SK-N-SH treated with all-trans-retinoic acid at 6 μM for 48 hours (cell line): Measurements from ENCODE around the gene CASKIN1.

Source experiments
- ARNTL ChIP-seq: fragments of 450-650 bp; formaldehyde crosslinking; IDR thresholded peaks from 2 replicates; pipeline ENCODE4 v1.5.0; 2020; ENCODE audit warnings: low read depth, mild to moderate bottlenecking, moderate library complexity, borderline replicate concordance
- CSDC2 ChIP-seq: fragments of 250-450 bp; sonication (Bioruptor Pico); IDR thresholded peaks from 2 replicates; pipeline ENCODE4 v1.5.0; 2020; ENCODE audit warnings: mild to moderate bottlenecking, moderate library complexity
- GLIS3 ChIP-seq: fragments of 250-450 bp; sonication (Bioruptor Pico); IDR thresholded peaks from 2 replicates; pipeline ENCODE4 v1.5.0; 2020; ENCODE audit warnings: mild to moderate bottlenecking, moderate library complexity
- ISL1 ChIP-seq: fragments of 250-450 bp; sonication (Bioruptor Pico); IDR thresholded peaks from 2 replicates; pipeline ENCODE4 v2.1.2; 2022; ENCODE audit warnings: mild to moderate bottlenecking, moderate library complexity
- OSR1 ChIP-seq: fragments of 250-450 bp; sonication (Bioruptor Pico); IDR thresholded peaks from 2 replicates; pipeline ENCODE4 v1.8.0; 2022; ENCODE audit warnings: moderate library complexity, mild to moderate bottlenecking, inconsistent platforms
- RARB ChIP-seq: fragments of 250-450 bp; sonication (Bioruptor Pico); IDR thresholded peaks from 2 replicates; pipeline ENCODE4 v1.8.0; 2021; ENCODE audit warnings: mild to moderate bottlenecking, moderate library complexity
- TCF4 ChIP-seq: fragments of 250-450 bp; sonication (Bioruptor Pico); IDR thresholded peaks from 2 replicates; pipeline ENCODE4 v1.8.0; 2021; ENCODE audit warnings: mild to moderate bottlenecking, moderate library complexity, borderline replicate concordance
- ZC3H10 ChIP-seq: fragments of 250-450 bp; sonication (Bioruptor Pico); IDR thresholded peaks from 2 replicates; pipeline ENCODE4 v1.5.1; 2021; ENCODE audit warnings: mild to moderate bottlenecking, moderate library complexity
- ZFP3 ChIP-seq: fragments of 250-450 bp; sonication (Bioruptor Pico); IDR thresholded peaks from 2 replicates; pipeline ENCODE4 v1.5.0; 2020; ENCODE audit warnings: mild to moderate bottlenecking, moderate library complexity
- ZFP30 ChIP-seq: fragments of 450-650 bp; formaldehyde crosslinking; IDR thresholded peaks from 2 replicates; pipeline ENCODE4 v1.5.0; 2022; ENCODE audit warnings: mild to moderate bottlenecking, moderate library complexity
- ZNF565 ChIP-seq: fragments of 450-650 bp; formaldehyde crosslinking; conservative IDR thresholded peaks from 2 replicates; pipeline ENCODE4 v1.5.0; 2020; ENCODE audit warnings: low read depth, mild to moderate bottlenecking, moderate library complexity
- TF ChIP-seq, protein P1 (sequence below): fragments of 250-450 bp; sonication (Bioruptor Pico); IDR thresholded peaks from 2 replicates; pipeline ENCODE4 v1.8.0; 2020; ENCODE audit warnings: mild to moderate bottlenecking, moderate library complexity, borderline replicate concordance
- TF ChIP-seq, protein P2 (sequence below): fragments of 250-450 bp; sonication (Bioruptor Pico); IDR thresholded peaks from 2 replicates; pipeline ENCODE4 v1.5.1; 2020; ENCODE audit warnings: low read depth, mild to moderate bottlenecking, moderate library complexity
- TF ChIP-seq, protein P3 (sequence below): fragments of 250-450 bp; sonication (Bioruptor Pico); IDR thresholded peaks from 2 replicates; pipeline ENCODE4 v1.8.0; 2021; ENCODE audit warnings: low read depth, mild to moderate bottlenecking, moderate library complexity, borderline replicate concordance

DNA sequence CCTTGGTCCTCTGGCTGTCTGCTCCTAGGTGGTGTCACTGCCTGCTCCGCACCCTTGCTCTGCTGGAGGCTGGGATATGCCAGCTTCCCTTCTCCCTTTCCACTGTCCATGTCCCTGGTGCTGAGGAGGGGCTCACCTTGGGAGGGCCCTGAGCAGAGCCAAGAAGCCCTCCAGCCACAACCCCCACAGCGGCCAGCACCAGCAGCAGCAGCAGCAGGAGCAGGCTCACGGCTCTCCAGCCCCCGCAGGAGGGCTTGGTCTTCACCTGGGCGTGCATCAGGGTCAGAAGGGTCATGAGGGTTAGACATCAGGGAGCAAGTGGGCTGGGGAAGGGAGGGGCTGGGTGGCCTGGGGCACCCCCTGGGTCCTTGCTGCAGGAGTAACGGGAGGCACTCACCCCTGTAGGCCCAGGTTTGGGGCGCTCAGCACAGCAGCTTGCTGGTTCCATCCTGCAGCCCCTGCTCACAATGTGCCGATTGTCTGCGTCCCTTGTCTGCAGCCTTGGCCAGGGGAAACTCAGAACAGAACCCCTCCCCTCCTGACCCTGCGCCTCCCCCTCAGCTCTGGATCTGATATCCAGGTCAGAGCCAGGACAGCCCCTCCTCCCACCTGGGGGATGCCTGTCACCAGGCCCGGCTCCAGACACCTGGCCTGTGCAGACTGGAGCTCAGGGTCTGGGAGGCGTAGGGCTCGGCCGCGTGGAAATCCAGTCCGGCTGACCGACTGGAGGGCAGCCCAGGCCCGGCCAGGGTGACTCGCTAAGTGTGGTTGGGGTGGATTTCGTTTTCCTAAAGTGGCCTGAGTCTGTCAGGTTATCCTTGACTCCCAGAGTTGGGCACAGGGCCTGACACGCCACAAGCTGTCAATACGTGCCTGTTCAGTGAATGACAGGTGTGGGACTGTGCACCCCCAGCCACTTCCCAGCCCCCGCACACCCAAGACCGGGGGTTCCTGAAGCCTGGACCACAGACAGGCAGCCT is 14.3 kb upstream of the CASKIN1 start, which contains the start of gene BRICD5:
- TF ChIP-seq ARNTL (CRISPR knock-in tag) (no peak), CSDC2 (CRISPR knock-in tag) (no peak), ISL1 (CRISPR knock-in tag) (no peak), TCF4 (CRISPR knock-in tag) (no peak), OSR1 (no peak), ZFP3 (no peak), RARB (CRISPR knock-in tag) (no peak), GLIS3 (CRISPR knock-in tag) (no peak), ZC3H10 (CRISPR knock-in tag) (no peak), ZNF565 (CRISPR knock-in tag) (no peak), ZFP30 (CRISPR knock-in tag) (no peak)
- TF ChIP-seq, protein P1, sequence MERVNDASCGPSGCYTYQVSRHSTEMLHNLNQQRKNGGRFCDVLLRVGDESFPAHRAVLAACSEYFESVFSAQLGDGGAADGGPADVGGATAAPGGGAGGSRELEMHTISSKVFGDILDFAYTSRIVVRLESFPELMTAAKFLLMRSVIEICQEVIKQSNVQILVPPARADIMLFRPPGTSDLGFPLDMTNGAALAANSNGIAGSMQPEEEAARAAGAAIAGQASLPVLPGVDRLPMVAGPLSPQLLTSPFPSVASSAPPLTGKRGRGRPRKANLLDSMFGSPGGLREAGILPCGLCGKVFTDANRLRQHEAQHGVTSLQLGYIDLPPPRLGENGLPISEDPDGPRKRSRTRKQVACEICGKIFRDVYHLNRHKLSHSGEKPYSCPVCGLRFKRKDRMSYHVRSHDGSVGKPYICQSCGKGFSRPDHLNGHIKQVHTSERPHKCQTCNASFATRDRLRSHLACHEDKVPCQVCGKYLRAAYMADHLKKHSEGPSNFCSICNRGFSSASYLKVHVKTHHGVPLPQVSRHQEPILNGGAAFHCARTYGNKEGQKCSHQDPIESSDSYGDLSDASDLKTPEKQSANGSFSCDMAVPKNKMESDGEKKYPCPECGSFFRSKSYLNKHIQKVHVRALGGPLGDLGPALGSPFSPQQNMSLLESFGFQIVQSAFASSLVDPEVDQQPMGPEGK (CRISPR knock-in tag), result no peak
- TF ChIP-seq, protein P2, sequence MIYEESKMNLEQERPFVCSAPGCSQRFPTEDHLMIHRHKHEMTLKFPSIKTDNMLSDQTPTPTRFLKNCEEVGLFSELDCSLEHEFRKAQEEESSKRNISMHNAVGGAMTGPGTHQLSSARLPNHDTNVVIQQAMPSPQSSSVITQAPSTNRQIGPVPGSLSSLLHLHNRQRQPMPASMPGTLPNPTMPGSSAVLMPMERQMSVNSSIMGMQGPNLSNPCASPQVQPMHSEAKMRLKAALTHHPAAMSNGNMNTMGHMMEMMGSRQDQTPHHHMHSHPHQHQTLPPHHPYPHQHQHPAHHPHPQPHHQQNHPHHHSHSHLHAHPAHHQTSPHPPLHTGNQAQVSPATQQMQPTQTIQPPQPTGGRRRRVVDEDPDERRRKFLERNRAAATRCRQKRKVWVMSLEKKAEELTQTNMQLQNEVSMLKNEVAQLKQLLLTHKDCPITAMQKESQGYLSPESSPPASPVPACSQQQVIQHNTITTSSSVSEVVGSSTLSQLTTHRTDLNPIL (CRISPR knock-in tag), result no peak
- TF ChIP-seq, protein P3, sequence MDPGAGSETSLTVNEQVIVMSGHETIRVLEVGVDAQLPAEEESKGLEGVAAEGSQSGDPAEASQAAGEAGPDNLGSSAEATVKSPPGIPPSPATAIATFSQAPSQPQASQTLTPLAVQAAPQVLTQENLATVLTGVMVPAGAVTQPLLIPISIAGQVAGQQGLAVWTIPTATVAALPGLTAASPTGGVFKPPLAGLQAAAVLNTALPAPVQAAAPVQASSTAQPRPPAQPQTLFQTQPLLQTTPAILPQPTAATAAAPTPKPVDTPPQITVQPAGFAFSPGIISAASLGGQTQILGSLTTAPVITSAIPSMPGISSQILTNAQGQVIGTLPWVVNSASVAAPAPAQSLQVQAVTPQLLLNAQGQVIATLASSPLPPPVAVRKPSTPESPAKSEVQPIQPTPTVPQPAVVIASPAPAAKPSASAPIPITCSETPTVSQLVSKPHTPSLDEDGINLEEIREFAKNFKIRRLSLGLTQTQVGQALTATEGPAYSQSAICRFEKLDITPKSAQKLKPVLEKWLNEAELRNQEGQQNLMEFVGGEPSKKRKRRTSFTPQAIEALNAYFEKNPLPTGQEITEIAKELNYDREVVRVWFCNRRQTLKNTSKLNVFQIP, result no peak
